ENCODE results near the gene NCAPD2.

NCAPD2 gene

GRCh38 chr12:6538420-6539313 is 44.8 kb downstream of the NCAPD2 start:
- Histone ChIP-seq H3K9me3 (ENCODE audit: insufficient read depth, low read length) (no peaks in the 10 kb centered on the region), H3K9ac (ENCODE audit: low read length) (no peak overlapping the region), H3K4me3 (ENCODE audit: insufficient read depth, low read length, poor library complexity, severe bottlenecking) (no peak overlapping the region), H3K36me3 (ENCODE audit: low read length) (peaks cover 28% of the 10 kb centered on the region), H3K27ac (ENCODE audit: low read depth, low read length) (peak overlapping the region; percentile 93), H3K4me2 (ENCODE audit: low read depth, low read length, poor library complexity, severe bottlenecking) (peak overlapping the region; percentile 14), H3K79me2 (ENCODE audit: insufficient read depth, low read length) (peaks cover 24% of the 10 kb centered on the region), H3K27me3 (ENCODE audit: low read length) (no peaks in the 10 kb centered on the region), H3K9me2 (replicated peaks; ENCODE audit: insufficient read depth, low read length) (no peaks in the 10 kb centered on the region), H4K20me1 (ENCODE audit: low read depth, low read length) (peaks cover 9% of the 10 kb centered on the region), H3F3A (ENCODE audit: insufficient read depth) (peaks cover 63% of the 10 kb centered on the region), H2AFZ (ENCODE audit: low read depth, low read length, severe bottlenecking) (no peak overlapping the region)
- no peak for TF ChIP-seq EZH2phosphoT487 (conservative IDR thresholded peaks at IDR 0.05; ENCODE audit: low read length)
- no peak for TF ChIP-seq CTCF (IDR thresholded peaks at IDR 0.05; ENCODE audit: insufficient read depth, low read length, poor library complexity, severe bottlenecking)

GRCh38 chr12:6539314-6539682 is 45.4 kb downstream of the NCAPD2 start:
- peaks cover 24% of the 10 kb centered on the region for H3K79me2 ChIP-seq (ENCODE audit: insufficient read depth, low read length)

GRCh38 chr12:6539707-6540134 is 45.8 kb downstream of the NCAPD2 start:
- Histone ChIP-seq H3K9ac (ENCODE audit: low read length) (no peak overlapping the region), H3K27ac (ENCODE audit: low read depth, low read length) (peak overlapping the region; percentile 93; the same call in 1 of the 2 replicates), H3K9me3 (ENCODE audit: insufficient read depth, low read length) (no peaks in the 10 kb centered on the region), H3K9me2 (replicated peaks; ENCODE audit: insufficient read depth, low read length) (no peaks in the 10 kb centered on the region), H3F3A (ENCODE audit: insufficient read depth) (peaks cover 61% of the 10 kb centered on the region), H3K4me3 (ENCODE audit: insufficient read depth, low read length, poor library complexity, severe bottlenecking) (no peak overlapping the region), H3K79me2 (ENCODE audit: insufficient read depth, low read length) (peaks cover 20% of the 10 kb centered on the region), H3K27me3 (ENCODE audit: low read length) (no peaks in the 10 kb centered on the region), H3K4me2 (ENCODE audit: low read depth, low read length, poor library complexity, severe bottlenecking) (no peak overlapping the region), H2AFZ (ENCODE audit: low read depth, low read length, severe bottlenecking) (no peak overlapping the region), H4K20me1 (ENCODE audit: low read depth, low read length) (peaks cover 9% of the 10 kb centered on the region), H3K36me3 (ENCODE audit: low read length) (peaks cover 25% of the 10 kb centered on the region)
- TF ChIP-seq EZH2phosphoT487 (conservative IDR thresholded peaks at IDR 0.05; ENCODE audit: low read length): no peak

More at GRCh38 chr12:6539314-6539682, 45.4 kb downstream of the NCAPD2 start:
- H3K4me3 ChIP-seq (ENCODE audit: insufficient read depth, low read length, poor library complexity, severe bottlenecking): no peak overlapping the region
- no peaks in the 10 kb centered on the region for H3K9me3 ChIP-seq (ENCODE audit: insufficient read depth, low read length)
- H3K27me3 ChIP-seq (ENCODE audit: low read length): no peaks in the 10 kb centered on the region
- no peak overlapping the region for H3K9ac ChIP-seq (ENCODE audit: low read length)
- H3K36me3 ChIP-seq (ENCODE audit: low read length): peaks cover 28% of the 10 kb centered on the region
- H3K27ac ChIP-seq (ENCODE audit: low read depth, low read length): peak overlapping the region; percentile 93; the same call in 1 of the 2 replicates
- H3K4me2 ChIP-seq (ENCODE audit: low read depth, low read length, poor library complexity, severe bottlenecking): no peak overlapping the region
- H2AFZ ChIP-seq (ENCODE audit: low read depth, low read length, severe bottlenecking): no peak overlapping the region
- peaks cover 63% of the 10 kb centered on the region for H3F3A ChIP-seq (ENCODE audit: insufficient read depth)
- no peaks in the 10 kb centered on the region for H3K9me2 ChIP-seq (replicated peaks; ENCODE audit: insufficient read depth, low read length)
- no peak for TF ChIP-seq EZH2phosphoT487 (conservative IDR thresholded peaks at IDR 0.05; ENCODE audit: low read length)
- TF ChIP-seq CTCF (IDR thresholded peaks at IDR 0.05; ENCODE audit: insufficient read depth, low read length, poor library complexity, severe bottlenecking): no peak
- peaks cover 9% of the 10 kb centered on the region for H4K20me1 ChIP-seq (ENCODE audit: low read depth, low read length)
